SW 1271 (cell line): ENCODE results near the gene DUSP9.
"Not testable (repeated sequence)": the region's sequence is repeated elsewhere in the genome, so short reads cannot be mapped to it uniquely, and the experiment has no call there.

Experiments
- DNase-seq, 2 experiments: peaks; one replicate each; lab custom pipeline; 2025; lab: John Stamatoyannopoulos, UW

The DUSP9 gene

DNA sequence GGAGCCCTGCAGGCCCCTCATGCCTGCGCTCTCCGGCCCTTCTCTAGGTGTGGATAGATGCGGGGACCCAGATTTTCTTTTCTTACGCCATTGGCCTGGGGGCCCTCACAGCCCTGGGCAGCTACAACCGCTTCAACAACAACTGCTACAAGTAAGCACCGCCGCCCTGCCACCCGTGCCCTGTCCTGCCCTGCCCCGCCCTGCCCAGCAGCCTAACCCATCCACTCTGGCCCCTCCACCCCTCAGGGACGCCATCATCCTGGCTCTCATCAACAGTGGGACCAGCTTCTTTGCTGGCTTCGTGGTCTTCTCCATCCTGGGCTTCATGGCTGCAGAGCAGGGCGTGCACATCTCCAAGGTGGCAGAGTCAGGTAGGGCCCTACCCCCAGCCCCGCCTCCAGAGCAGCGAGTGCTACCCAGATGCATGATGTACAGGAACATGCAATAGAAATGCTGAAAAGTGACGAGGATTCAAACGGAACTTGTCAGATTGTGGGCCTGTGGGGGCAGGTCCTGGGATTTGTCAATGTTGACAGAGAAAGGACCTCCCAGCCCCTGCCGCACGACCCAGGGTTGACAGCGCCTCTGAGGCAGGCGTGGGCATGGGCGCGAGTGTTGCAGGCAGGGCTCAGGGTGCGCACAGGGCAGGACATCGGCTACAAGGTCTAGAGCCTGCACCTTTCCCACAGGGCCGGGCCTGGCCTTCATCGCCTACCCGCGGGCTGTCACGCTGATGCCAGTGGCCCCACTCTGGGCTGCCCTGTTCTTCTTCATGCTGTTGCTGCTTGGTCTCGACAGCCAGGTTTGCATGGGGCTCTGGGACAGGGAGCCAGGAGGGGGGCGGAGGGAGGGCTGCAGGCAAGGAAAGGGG is 46.4 kb downstream of the DUSP9 start:
- no peak for DNase-seq

DNA sequence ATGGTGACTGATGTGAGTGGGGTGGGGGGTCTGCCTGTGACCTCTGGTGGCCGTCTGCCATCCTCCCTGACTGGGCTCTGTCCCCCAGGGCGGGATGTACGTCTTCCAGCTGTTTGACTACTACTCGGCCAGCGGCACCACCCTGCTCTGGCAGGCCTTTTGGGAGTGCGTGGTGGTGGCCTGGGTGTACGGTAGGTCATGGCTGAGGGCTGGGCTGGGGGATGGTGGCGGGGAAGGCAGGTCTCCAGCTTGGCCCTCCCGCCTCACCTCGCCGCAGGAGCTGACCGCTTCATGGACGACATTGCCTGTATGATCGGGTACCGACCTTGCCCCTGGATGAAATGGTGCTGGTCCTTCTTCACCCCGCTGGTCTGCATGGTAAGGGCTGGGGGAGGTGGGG is 47.3 kb downstream of the DUSP9 start:
- DNase-seq, result not testable (repeated sequence)

DNA sequence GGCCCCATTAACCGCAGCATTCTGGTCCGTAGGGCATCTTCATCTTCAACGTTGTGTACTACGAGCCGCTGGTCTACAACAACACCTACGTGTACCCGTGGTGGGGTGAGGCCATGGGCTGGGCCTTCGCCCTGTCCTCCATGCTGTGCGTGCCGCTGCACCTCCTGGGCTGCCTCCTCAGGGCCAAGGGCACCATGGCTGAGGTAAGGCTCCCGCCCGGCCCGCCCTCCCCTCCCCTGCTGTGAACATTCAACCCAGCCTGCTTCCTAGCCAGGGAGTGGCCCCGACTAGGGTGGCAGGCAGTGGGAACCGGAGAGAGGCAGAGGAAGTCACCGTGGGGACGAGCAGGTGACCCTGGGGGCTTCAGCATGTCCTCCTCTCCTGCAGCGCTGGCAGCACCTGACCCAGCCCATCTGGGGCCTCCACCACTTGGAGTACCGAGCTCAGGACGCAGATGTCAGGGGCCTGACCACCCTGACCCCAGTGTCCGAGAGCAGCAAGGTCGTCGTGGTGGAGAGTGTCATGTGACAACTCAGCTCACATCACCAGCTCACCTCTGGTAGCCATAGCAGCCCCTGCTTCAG is 47.8 kb downstream of the DUSP9 start:
- no peak for DNase-seq

DNA sequence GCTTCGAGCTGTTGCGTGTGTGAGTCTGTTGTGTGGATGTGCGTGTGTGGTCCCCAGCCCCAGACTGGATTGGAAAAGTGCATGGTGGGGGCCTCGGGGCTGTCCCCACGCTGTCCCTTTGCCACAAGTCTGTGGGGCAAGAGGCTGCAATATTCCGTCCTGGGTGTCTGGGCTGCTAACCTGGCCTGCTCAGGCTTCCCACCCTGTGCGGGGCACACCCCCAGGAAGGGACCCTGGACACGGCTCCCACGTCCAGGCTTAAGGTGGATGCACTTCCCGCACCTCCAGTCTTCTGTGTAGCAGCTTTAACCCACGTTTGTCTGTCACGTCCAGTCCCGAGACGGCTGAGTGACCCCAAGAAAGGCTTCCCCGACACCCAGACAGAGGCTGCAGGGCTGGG is 49.1 kb downstream of the DUSP9 start:
- no peak for DNase-seq

DNA sequence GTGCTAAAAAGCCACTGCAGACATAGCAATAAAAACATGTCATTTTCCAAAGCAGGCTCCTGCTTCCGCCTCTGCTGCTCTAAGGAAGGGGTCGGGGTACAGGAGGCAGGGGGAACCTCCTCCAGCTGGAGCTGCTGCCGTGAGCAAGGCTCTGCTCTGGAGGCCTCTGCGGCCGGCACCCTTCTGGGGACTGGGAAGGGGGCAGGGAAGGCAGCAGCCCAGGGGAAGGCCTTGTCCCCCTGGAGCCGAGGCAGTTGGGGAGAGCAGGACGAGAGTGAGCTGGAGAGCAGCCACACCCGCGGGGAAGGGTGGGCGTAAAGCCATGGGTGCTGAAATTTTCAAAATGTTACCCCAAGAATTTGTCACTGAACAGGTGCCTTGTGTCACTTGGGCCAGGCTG is 49.5 kb downstream of the DUSP9 start:
- not testable (repeated sequence) for DNase-seq

DNA sequence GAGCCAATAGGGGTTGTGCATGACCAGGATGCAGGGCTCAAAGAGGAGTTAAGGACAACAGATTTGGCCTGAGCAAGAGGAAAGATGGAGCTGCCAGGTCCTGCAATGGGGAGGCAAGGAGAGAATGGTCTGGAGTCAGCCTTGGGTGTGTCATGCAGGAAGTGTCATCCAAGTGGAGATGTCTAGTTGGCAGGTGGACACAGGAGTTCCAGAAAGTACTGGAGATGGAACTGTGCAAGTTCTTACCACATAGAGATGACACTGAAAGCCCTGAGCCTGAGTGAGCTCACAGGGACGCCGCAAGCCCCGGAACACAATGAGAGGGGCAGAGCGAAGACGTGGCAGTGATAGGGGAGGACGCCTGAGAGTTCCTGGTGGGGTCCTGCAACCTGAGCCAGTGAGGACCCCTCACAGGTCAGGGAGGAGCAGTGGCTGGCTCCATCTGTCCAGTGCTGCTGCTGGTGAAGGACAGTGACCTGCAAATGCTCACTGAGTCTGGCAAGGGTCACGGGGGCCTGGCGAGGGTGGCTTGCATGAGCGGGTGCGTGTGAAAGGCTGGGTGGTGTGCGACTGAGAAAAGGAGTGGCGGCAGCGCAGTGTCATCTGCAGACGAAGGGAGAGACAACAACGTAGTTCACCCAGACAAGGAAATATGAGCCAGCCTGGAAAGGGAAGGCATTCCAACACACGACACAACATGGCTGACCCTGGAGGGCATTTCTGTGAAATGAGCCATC is 50.2 kb downstream of the DUSP9 start:
- DNase-seq, result not testable (repeated sequence)

DNA sequence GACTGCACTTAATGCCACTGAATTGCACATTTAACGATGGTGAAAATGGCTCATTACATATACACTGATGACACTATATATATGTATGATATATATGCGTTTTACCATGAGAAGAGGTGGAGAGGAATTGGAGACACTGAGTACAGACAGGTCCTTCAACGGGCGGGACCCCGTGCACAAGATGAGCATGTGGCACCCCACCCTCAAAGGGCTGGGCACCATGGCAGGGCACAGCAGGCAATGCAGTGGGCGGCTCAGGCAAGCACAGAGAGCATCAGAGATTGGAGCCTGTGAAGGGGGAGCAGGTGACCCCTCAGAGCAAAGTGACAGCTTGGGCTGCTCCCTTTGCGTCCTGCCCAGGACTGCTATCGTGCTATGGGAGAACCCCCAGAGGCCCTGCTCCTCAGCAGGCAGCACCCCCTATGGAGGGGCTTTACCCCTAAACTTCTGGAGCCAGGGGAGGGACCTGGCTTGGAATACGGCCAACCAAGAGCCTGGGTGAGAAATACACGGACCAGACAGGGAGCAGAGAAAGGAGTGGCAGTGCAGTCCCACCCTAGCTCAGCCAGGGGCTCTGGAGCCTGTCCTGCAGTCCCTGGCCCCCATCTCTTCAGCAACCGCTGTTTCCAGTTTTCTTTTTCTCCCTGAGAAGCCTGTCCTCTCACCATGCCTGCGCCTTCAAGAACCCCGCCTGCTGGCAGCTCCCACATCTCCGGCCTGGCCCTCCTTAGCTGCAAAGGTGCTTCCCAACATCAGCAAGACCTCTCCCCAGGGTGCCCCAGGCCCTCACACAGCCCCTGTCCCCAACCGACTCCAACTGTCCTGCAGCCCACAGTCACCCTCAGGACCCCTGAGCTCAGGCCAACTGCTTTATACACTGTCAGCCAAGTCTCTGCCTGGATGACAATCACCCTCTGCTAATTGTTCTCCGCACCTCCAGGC is 51.2 kb downstream of the DUSP9 start:
- DNase-seq, result no peak

DNA sequence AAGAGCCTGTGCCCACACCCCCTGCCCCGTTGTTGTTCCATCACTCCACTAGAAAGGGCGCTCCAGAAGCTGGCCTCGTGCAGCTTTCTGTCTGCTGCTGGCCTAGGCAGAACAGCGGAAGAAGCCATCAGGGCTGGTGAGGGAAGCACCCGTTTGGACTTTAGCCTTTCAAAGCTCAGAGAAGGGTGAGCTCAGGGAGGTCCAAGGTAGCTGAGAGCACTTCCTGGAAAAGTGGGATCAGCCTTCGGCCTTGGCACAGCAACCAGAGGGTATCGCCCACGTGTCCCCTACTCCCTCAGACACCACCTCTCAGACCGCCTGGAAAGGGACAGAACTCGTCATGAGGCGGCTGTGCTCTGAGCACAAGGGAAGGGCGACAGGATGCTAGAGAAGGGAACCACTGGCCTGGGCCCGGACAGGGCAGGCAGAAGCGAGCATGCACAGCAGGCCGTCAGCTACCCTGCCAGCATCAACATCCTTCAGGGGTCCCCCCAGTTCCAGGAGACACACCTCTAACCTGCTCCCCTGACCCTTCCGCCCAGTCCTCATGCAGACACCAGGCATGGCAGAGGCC is 52.3 kb downstream of the DUSP9 start:
- not testable (repeated sequence) for DNase-seq

DNA sequence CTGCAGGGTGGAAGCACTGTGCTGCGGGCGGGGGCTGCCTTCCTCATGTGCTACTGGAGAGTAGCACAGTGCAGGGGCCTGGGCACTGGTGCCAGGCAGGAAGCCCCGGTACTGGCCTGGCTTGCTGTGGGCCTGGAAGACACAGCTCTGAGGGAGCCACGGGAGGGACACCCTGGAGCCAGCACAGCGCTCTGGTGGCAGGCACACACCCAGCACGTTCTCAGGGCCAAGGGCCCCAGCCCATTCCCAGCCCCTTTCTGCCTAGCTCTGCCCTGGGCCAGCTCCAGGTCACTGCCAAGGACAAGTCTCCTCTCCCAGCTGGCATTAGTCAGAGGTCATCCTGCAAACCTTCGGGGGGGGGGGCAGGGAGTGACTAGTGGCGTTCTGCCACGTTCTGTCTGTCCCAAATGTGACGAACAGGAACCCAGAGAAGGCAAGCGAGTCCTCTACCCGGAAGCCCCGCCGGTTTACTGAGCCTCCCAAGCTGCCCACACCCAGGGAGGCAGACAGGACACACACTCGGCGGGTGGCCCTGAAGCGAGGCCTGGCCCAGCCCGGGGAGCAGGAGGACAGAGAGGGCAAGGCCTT is 52.9 kb downstream of the DUSP9 start:
- DNase-seq, result not testable (repeated sequence)

DNA sequence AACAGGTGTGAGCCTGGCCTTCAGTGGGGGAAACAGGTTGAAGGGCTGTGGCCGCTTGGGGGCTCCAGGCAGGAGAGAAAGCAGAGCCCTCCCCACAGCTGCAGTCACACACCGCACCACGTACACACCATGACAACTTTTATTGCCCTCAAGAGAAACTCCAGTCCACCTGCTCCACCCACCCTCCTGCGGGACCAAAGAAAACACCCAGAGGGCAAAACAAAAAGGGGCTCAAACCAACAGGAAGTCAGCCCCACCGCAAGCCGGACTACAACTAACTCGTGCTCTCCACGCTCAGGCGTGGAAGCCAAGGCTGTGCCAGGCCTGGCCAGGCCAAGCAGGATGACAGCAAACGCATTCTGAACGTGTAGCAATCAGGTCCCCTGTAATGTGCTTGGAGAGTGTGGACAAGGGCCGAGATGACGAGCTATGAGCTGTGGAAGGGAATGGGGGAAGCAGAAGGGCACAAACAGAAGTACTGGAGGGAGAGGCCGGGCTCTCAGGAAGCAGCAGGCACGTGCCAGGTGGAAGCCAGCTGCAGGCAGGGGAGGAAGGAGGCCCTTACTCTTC is 53.5 kb downstream of the DUSP9 start:
- no peak for DNase-seq
